Activated T-cell treated with anti-CD3 and anti-CD28 coated beads for 4 hours (primary cell): ENCODE data around the gene GNMT.
"Not testable (repeated sequence)": the region's sequence is repeated elsewhere in the genome, so short reads cannot be mapped to it uniquely, and the experiment has no call there.

Experiments used
- DNase-seq: peaks from one replicate; pipeline ENCODE4 v3.0.0-alpha.2; 2020

GNMT gene

DNA sequence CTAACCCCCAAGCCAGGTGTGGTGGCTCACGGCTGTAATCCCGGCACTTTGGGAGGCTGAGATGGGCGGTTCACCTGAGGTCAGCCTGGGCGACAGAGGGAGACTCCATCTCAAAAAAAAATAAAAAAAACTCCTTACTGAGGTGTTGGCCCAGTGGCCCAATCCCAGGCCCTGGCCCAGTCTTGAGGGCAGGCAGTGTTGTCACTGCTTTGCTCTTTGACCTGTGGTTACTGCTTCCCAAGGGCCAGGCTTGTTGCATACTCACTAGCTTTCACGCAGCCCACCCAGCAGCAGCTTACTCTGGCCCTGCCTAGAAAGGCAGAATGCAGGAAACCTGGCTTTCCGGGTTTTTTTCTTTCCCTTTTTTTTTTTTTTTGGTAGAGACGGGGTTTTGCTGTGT is 18.1 kb upstream of the GNMT start:
- no peak for DNase-seq

DNA sequence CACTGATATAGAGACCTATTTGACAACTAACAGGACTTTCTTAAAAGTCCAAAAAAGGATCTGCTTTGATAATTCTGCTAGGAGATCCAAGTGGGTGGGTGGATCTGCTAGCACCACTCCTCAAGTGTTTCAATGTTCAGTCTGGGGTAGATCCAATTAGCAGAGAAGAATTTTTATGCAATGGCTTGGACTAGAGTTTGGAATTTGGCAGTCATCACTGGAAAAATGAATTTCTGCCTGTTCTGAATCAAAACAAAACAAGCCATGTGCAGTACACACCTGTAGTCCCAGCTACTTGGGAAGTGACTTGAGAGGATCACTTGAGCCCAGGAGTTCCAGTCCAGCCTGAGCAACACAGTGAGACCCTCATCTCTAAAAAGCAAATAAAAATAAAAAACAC is 12.6 kb upstream of the GNMT start:
- no peak for DNase-seq

GRCh38 chr6:42952389-42952788 is 8.2 kb upstream of the GNMT start:
- DNase-seq, result no peak

GRCh38 chr6:42954405-42954804 is 6.1 kb upstream of the GNMT start:
- not testable (repeated sequence) for DNase-seq

GRCh38 chr6:42958125-42958524 is 2.4 kb upstream of the GNMT start:
- DNase-seq, result no peak

GRCh38 chr6:42959917-42960242 is 674 bp upstream of the GNMT start:
- no peak for DNase-seq

DNA sequence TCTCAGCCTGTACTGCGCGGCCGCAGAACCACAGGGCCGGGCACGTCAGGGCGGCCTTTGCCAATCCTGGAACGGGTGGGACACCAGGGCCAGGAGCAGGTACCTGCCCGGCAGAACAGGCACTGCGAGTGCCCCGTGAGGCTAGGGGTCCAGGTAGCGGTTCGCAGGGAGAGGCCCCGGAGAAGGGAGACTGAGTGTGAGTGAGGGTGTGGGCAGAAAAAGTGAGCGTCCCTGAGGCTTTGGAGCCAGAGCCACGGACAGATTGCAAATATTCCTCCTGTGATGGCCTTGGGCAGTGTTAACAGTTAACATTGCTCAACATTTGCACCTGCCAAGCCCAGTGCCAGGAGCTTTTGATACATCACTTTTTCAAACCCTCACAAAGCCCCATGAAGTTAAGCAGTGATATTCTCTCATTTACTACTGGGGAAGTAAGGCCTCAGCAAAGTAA is 491 bp downstream of the GNMT start:
- no peak for DNase-seq

DNA sequence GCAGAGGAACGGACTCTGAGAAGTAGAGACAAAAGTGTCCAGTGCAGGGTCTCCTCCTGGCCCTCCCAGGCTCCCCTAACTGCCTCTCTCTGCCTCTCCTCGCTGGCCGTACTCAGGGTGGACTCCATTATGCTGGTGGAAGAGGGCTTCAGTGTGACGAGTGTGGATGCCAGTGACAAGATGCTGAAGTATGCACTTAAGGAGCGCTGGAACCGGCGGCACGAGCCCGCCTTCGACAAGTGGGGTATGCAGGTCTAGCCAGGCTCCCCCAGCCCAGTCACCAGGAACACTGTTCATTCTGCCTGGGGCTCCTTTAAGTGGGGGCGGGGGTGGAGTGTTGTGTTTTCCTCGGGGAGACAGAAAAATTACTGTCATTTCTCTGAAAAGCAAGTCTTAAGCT is 1.5 kb downstream of the GNMT start:
- no peak for DNase-seq

- DNase-seq, result no peak
Observed at GRCh38 chr6:42962502-42963178, 2.1 kb downstream of the GNMT start.

DNA sequence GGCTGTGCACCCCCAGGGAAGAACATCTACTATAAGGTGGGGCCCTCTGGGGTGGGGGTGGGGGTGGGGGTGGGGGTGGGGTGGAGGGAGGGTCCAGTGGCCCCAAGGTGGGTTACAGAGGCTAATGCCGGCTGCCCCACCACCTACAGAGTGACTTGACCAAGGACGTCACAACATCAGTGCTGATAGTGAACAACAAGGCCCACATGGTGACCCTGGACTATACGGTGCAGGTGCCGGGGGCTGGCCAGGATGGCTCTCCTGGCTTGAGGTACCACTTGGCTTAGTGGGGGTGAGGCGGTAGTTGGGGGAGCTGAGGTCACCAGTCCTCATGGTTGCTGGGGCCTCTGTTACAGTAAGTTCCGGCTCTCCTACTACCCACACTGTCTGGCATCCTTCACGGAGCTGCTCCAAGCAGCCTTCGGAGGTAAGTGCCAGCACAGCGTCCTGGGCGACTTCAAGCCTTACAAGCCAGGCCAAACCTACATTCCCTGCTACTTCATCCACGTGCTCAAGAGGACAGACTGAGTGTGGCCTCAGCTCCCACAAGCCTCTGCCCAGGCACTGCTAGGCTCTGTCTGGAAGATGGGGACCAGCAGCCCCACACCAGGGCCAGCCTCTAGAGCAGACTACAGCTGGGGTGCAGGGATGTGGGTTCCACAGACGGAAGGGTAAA is 2.8 kb downstream of the GNMT start:
- DNase-seq, result no peak

DNA sequence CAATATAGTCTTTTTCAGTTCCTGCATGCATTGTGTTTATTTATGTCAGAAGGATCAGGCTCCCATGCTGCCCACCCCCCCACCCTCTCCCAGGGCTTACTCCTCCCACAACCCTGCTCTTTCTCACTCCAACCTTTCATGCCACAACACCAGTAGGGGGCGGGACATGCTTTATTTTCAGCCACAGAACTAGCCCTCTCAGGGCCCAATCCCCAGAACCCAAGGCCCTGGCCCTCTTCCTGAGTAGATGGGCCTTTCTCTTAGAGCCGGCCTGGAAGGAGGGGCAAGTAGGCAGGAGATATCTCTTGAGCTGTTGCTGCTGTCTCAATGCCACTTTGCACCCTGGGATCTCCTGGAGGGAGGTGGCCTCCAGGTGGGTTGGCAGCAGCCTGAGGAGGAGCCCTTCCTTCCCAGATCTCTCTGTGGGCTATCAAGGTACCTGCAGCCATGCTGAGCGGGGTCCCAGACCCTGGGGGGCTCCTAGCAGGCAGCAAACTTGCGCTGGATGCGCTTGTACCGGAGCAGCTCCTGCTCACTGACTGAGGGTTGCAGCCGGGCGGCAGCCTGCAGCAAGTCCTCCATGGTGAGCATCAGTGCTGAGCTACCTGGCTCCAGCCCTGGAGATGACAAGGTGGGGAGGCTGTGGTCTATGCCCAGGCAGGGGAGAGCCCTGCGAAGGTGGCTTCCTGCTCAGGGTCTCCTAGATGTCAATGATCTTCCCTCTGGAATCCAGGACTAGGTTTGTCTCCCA is 3.5 kb downstream of the GNMT start:
- DNase-seq, result no peak

GRCh38 chr6:42966571-42966970 is 6.0 kb downstream of the GNMT start:
- no peak for DNase-seq

- DNase-seq, result no peak
Observed at GRCh38 chr6:42967228-42967627, 6.7 kb downstream of the GNMT start.

GRCh38 chr6:42968126-42968701 is 7.7 kb downstream of the GNMT start:
- DNase-seq, result no peak

DNA sequence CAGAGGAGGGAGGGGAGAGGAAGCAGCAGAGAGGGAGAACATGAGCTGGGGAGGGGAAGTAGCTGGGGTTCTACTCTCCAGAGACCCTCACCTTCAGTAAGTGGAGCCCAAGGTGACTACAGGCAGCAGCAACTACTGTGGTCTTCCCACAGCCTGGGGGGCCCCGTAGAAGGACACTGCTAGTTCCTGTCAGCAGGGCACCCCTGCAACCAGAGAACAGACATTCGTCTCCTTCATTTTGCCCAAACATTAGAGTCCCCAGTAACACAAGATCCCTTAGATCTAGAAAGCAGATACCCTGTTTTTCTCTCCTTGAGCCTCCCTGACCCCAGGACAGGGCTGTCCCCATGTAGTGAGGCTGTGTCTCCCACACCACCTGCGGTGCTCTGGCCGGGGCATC is 8.2 kb downstream of the GNMT start:
- no peak for DNase-seq

DNA sequence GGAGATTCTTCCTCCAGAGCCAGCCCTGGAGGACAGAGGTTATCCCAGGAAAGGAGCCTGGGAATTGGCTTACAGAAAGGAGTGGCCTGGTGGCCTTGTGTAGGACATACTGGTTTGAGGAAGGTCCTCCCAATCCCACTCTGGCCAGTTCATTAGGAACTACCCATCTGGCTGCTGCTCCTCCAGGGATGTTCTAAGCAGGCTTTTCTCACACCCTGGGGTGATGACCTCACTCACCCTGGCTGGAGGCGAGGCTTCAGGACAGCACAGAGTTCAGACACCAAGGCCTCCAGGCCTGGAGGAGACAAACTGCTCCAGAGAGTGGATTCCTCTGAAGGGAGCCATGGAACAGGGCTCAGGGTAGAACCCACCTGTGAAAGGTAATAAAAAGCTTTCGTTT is 8.9 kb downstream of the GNMT start:
- DNase-seq, result no peak

GRCh38 chr6:42969934-42970333 is 9.4 kb downstream of the GNMT start:
- DNase-seq, result no peak

DNA sequence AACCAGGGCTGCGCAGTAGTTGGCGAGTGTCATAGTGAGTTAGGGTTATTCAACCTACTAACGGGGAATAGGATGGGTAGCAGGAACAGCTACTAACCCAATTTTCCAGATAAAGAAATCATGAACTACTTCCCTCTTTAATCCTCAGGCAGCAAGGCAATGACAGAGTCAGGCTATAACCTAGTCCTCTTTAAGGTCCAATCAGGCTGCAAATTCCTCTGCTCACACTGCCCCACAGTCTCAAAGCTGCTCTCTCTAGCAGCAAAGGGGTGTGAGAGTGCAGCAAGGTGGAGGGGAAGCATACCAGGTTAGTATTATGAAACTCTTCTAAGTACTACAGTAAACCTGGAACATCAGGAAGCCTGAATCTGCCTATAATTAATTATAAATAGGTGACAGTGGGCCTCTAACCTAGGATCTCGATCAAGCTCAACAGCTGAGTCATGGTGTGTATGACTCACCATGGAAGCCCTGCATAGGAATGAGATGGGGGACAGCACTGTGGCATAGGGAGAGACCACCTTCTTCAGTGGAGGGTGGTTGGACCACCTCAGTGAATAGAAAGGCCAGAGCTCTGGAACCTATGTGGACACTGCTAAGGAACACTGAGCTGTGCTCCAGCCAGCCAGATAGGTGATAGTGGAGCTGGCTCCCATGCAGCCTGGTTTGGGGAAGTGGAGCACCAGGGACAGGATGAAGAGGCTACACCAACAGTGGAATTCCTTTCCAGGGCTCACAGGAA is 10.5 kb downstream of the GNMT start:
- no peak for DNase-seq

DNA sequence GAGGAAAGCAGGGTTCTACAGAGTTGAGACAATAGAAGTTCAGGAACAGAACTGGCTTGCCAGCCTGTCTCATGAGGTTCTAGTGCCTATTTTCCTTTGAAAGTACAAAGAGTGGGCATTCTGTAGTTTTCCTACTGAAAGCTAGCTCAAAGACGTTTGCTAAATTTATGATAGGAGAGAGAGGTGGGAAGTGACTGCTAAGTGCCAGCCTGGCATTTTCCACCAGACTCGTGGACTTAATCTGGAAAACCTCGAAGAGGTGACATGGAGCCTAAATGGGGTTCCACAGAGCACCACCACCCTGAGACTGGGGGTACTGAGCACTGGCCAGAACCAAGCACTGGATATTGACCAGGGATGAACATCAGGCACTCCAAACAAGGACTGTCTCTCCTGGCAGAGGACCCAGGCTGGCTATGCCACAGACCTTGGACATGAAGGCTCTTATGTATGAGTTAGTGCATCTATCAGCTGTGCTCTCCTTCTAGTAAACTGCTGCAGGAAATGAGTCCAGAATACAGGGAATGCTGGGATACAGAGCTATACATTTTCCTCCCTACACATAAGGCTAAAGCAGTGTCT is 11.3 kb downstream of the GNMT start:
- DNase-seq, result no peak

DNA sequence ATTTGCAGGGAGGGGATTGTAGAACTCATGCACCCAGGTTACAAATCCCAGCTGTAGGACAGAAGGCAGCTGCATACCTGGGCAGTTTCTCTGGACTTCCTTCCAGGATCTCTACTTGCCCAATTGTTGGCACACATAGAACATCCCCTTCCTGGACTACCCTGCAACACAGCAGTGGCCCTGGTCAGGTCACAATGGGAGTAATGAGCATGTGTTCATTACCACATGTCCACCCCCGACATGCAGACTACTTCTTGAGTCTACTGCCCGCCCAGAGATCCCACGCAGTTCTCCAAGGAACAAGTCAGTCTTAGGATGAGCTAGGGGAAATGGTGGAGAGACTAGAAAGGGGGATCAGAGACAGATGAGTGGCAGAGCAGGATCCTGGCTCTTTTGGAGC is 13.4 kb downstream of the GNMT start:
- DNase-seq, result no peak

DNA sequence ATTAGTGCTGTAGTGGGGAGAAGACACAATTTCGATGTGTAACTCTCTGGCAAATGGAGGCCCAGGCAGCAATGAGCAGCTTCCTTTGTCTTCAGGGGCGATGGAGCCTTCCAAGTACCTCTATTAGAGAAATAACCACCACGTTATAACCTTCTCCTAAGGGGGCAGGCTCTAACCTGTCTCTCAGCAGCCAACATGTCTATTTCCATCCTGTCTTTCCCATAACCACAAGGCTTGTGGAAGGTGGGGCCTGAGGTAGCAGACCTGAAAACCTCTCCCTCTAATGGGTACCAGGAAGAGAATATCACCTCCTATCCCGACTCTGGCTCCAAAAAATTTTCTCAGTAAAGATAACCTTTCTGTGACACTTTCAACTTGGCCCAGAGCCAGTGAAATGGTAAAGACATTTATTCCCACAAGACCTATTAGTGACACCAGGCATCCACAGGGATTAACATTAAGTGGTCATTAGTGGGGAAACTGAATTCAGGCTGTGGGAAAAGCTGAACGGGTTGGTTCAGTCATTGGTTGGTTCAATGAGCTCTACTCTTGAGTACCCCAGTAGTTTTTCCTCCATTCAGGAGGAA is 14.5 kb downstream of the GNMT start:
- no peak for DNase-seq

- no peak for DNase-seq
Observed at GRCh38 chr6:42978487-42978838, 17.9 kb downstream of the GNMT start.
